IMR-90 (cell line): Measurements from ENCODE around the gene NCBP2. TPM values are rescaled to one million over a fixed set of nuclear protein-coding genes. Genes with fewer than 3 reads are reported as not detected.

Experiments used
- ATAC-seq: fragments of 200-7000 bp; cut with Tn5 transposase; 2 replicates; pipeline ENCODE4 v1.9.1; 2020; ENCODE audit warnings: low read depth, mild to moderate bottlenecking, moderate library complexity
- BruUV-seq: library from RNA; stranded (reverse); fragments of 400-500 nt; replicated peaks from 2 replicates; lab custom pipeline; 2021; lab: Mats Ljungman, UMichigan
- CTCF ChIA-PET: fragments of 300-600 bp; formaldehyde crosslinking; extraction: SDS; loops from one replicate; lab custom pipeline; 2021; ENCODE audit warnings: antibody characterized with exemption; lab: Yijun Ruan, JAX
- POLR2A ChIA-PET: fragments of 300-600 bp; sonication (Branson Sonifier 250); formaldehyde crosslinking; loops from one replicate; lab custom pipeline; 2022; ENCODE audit warnings: antibody characterized with exemption; ENCODE audit not compliant: unreplicated experiment; lab: Charles Lee
- DNase-seq: peaks from one replicate; pipeline ENCODE4 v3.0.0; 2013
- H2AFZ ChIP-seq: replicated peaks from 2 replicates; pipeline ENCODE3; 2013; ENCODE audit warnings: low read length, mild to moderate bottlenecking; ENCODE audit not compliant: poor library complexity
- H2AK5ac ChIP-seq: 2 replicates; pipeline ENCODE4 v1.6.1; 2013; ENCODE audit warnings: low read depth, low read length, inconsistent platforms
- H2AK9ac ChIP-seq: replicated peaks from 2 replicates; pipeline ENCODE3; 2013; ENCODE audit warnings: mild to moderate bottlenecking, low read depth, low read length, moderate library complexity; ENCODE audit not compliant: poor library complexity
- H2BK120ac ChIP-seq: 2 replicates; pipeline ENCODE4 v1.6.1; 2013; ENCODE audit warnings: low read depth, low read length, inconsistent platforms
- H2BK15ac ChIP-seq: 3 replicates; pipeline ENCODE4 v1.6.1; 2013; ENCODE audit warnings: low read depth, low read length, inconsistent platforms
- H2BK20ac ChIP-seq: 2 replicates; pipeline ENCODE4 v1.6.1; 2013; ENCODE audit warnings: low read depth, mild to moderate bottlenecking, inconsistent platforms, low read length, moderate library complexity
- H2BK5ac ChIP-seq: 2 replicates; pipeline ENCODE4 v1.6.1; 2013; ENCODE audit warnings: mild to moderate bottlenecking, low read depth, low read length, inconsistent platforms; ENCODE audit not compliant: poor library complexity, severe bottlenecking
- H3K14ac ChIP-seq: replicated peaks from 2 replicates; pipeline ENCODE4 v1.6.1; 2013; ENCODE audit warnings: low read depth, low read length, inconsistent platforms
- H3K18ac ChIP-seq: 2 replicates; pipeline ENCODE4 v1.6.1; 2013; ENCODE audit warnings: low read depth, low read length, control low read depth
- H3K23ac ChIP-seq: 2 replicates; pipeline ENCODE4 v1.6.1; 2013; ENCODE audit warnings: low read depth, low read length, inconsistent platforms
- H3K27ac ChIP-seq: 2 replicates; pipeline ENCODE4 v1.5.1; 2013; ENCODE audit warnings: mild to moderate bottlenecking, control low read depth, low read length; ENCODE audit not compliant: insufficient read depth
- H3K27me3 ChIP-seq: 2 replicates; pipeline ENCODE4 v1.6.1; 2013; ENCODE audit warnings: low read length; ENCODE audit not compliant: control insufficient read depth, insufficient read depth
- H3K36me3 ChIP-seq: 2 replicates; pipeline ENCODE4 v1.6.1; 2013; ENCODE audit warnings: low read length, mixed read lengths; ENCODE audit not compliant: control insufficient read depth, insufficient read depth
- H3K4ac ChIP-seq: 2 replicates; pipeline ENCODE4 v1.6.1; 2013; ENCODE audit warnings: low read depth, low read length, inconsistent platforms
- H3K4me1 ChIP-seq: 2 replicates; pipeline ENCODE4 v1.6.1; 2013; ENCODE audit warnings: low read length, mixed read lengths; ENCODE audit not compliant: control insufficient read depth, insufficient read depth
- H3K4me2 ChIP-seq: 2 replicates; pipeline ENCODE4 v1.6.1; 2013; ENCODE audit warnings: low read depth, mild to moderate bottlenecking, control low read depth, low read length, moderate library complexity
- H3K4me3 ChIP-seq: 2 replicates; pipeline ENCODE4 v1.5.1; 2013; ENCODE audit warnings: low read depth, mild to moderate bottlenecking, control low read depth, low read length, moderate library complexity; ENCODE audit not compliant: insufficient read depth
- H3K56ac ChIP-seq: 2 replicates; pipeline ENCODE4 v1.6.1; 2013; ENCODE audit warnings: low read length, inconsistent platforms; ENCODE audit not compliant: insufficient read depth; ENCODE audit errors: extremely low read depth
- H3K79me1 ChIP-seq, 2 experiments: 2 replicates each; pipeline ENCODE4 v1.6.1; 2013; ENCODE audit warnings: low read length in 2 of 2, inconsistent platforms in 1 of 2, low read depth in 1 of 2
- H3K9ac ChIP-seq: 2 replicates; pipeline ENCODE4 v1.6.1; 2013; ENCODE audit warnings: low read depth, low read length, control low read depth
- H3K9me1 ChIP-seq: 2 replicates; pipeline ENCODE4 v1.6.1; 2013; ENCODE audit warnings: low read length, inconsistent platforms; ENCODE audit not compliant: insufficient read depth
- H3K9me3 ChIP-seq: 2 replicates; pipeline ENCODE4 v1.6.1; 2013; ENCODE audit warnings: low read length; ENCODE audit not compliant: control insufficient read depth, insufficient read depth
- H4K20me1 ChIP-seq: 2 replicates; pipeline ENCODE4 v1.6.1; 2013; ENCODE audit warnings: low read length, inconsistent platforms; ENCODE audit not compliant: insufficient read depth
- H4K5ac ChIP-seq: 2 replicates; pipeline ENCODE4 v1.6.1; 2013; ENCODE audit warnings: mild to moderate bottlenecking, low read depth, low read length, control low read depth
- H4K8ac ChIP-seq, 2 experiments: 2 replicates each; pipeline ENCODE4 v1.6.1; 2013; ENCODE audit warnings: low read depth in 2 of 2, low read length in 2 of 2, control low read depth in 1 of 2, inconsistent platforms in 1 of 2
- H4K91ac ChIP-seq: 2 replicates; pipeline ENCODE4 v1.6.1; 2013; ENCODE audit warnings: low read depth, low read length, inconsistent platforms; ENCODE audit not compliant: insufficient read depth
- FOS ChIP-seq: fragments of 150-350 bp; IDR thresholded peaks from 2 replicates; pipeline ENCODE4 v1.6.1; 2016; ENCODE audit warnings: low read depth, low read length
- NFE2L2 ChIP-seq: fragments of 150-350 bp; IDR thresholded peaks from 2 replicates; pipeline ENCODE4 v1.6.1; 2016; ENCODE audit warnings: low read depth, mild to moderate bottlenecking, low read length
- RCOR1 ChIP-seq: IDR thresholded peaks from 2 replicates; pipeline ENCODE4 v1.6.1; 2012; ENCODE audit warnings: mild to moderate bottlenecking, low read length, improper control_type of control experiment; ENCODE audit not compliant: insufficient replicate concordance
- USF2 ChIP-seq: fragments of 150-350 bp; IDR thresholded peaks from 2 replicates; pipeline ENCODE4 v1.6.1; 2017; ENCODE audit warnings: mild to moderate bottlenecking, antibody characterized with exemption, low read length, low read depth
- WGBS, 2 experiments: methylation state at CpG; one replicate each; pipeline versions ENCODE4 v1.1.5 to v1.1.7; 2013; ENCODE audit warnings: missing lambda C conversion rate in 2 of 2; ENCODE audit not compliant: insufficient read length in 1 of 2; ENCODE audit errors: extremely low coverage in 2 of 2; 5-methylcytosine and 5-hydroxymethylcytosine counted together
- dilution Hi-C: fragments of 300-500 bp; cut with HindIII; formaldehyde crosslinking; loops from one replicate; pipeline ENCODE4 v1.14.3; 2018; ENCODE audit warnings: low sequenced_read_pairs; ENCODE audit not compliant: unreplicated experiment
- in situ Hi-C: fragments of 300-500 bp; cut with MboI; formaldehyde crosslinking; loops from 3 replicates; pipeline ENCODE4 v1.14.3; 2019; ENCODE audit warnings: low sequenced_read_pairs, inconsistent platforms, mixed read lengths
- intact Hi-C: fragments of 100-400 bp; cut with micrococcal nuclease; formaldehyde crosslinking; loops from 2 replicates; pipeline ENCODE4 v1.10.0; 2022
- polyA plus RNA-seq, 3 experiments: library from polyadenylated mRNA; depleted of rRNA; stranded (reverse); fragments of >200 nt; gene quantifications; 2 replicates each; pipeline ENCODE4 v1.2.3, GENCODE V29; 2012; ENCODE audit warnings: low replicate concordance in 1 of 3
- total RNA-seq: library from RNA; depleted of rRNA; stranded (reverse); fragments of >200 nt; gene quantifications from 2 replicates; pipeline ENCODE4 v1.2.3, GENCODE V29; 2012

The NCBP2 gene
- total and polyA plus RNA-seq, 2 of the 4 experiments (the other 2 are of a cell fraction), result 42.8 to 73.6 TPM

- no peak for TF ChIP-seq USF2
Measured at GRCh38 chr3:196988241-196989029, 46.1 kb upstream of the NCBP2 start (continued).

- ChIA-PET CTCF (no interaction called here), POLR2A (no interaction called here)
- no peak overlapping the region for H3K14ac ChIP-seq
- no peaks in the 10 kb centered on the region for H3K36me3 ChIP-seq
- no peak overlapping the region for H3K18ac ChIP-seq
- H3K27ac ChIP-seq, result no peak overlapping the region
- H2BK20ac ChIP-seq, result no peak overlapping the region
- ATAC-seq, result no peak
- intact Hi-C loops, result no loop called here
- BruUV-seq, result no TSS peak
- no peak overlapping the region for H2BK15ac ChIP-seq
- TF ChIP-seq FOS (no peak), NFE2L2 (no peak), RCOR1 (no peak), USF2 (no peak)
- H2AK9ac ChIP-seq, result no peak overlapping the region
- no peak overlapping the region for H4K8ac ChIP-seq
- no peak overlapping the region for H3K9ac ChIP-seq
- H3K9me1 ChIP-seq, result no peaks in the 10 kb centered on the region
- dilution Hi-C loops, result no loop called here
- in situ Hi-C loops, result no loop called here
- H4K20me1 ChIP-seq, result no peaks in the 10 kb centered on the region
- no peak for DNase-seq
- peaks cover 5% of the 10 kb centered on the region for H3K9me3 ChIP-seq
- H4K5ac ChIP-seq, result no peak overlapping the region
- no peak overlapping the region for H2AK5ac ChIP-seq
- no peak overlapping the region for H2AFZ ChIP-seq
- 75% methylated on average over 6 of the region's 10 CpGs; no CpG with 5 or more reads in 1 of the 2 experiments for WGBS, 2 experiments
- no peak overlapping the region for H3K56ac ChIP-seq
- H3K4me2 ChIP-seq, result no peak overlapping the region
- no peaks in the 10 kb centered on the region for H3K79me1 ChIP-seq
- no peak overlapping the region for H3K4me3 ChIP-seq
- H3K27me3 ChIP-seq, result peaks cover 38% of the 10 kb centered on the region
- H3K4me1 ChIP-seq, result no peaks in the 10 kb centered on the region
- H3K4ac ChIP-seq, result no peak overlapping the region
- H2BK120ac ChIP-seq, result no peak overlapping the region
- H3K23ac ChIP-seq, result no peak overlapping the region
- H2BK5ac ChIP-seq, result no peak overlapping the region
- H4K91ac ChIP-seq, result no peak overlapping the region
Measured at GRCh38 chr3:196987022-196987421, 44.7 kb upstream of the NCBP2 start.
